Erythroblast (primary cell): Measurements from ENCODE around the gene BPGM.

Source experiments
- DNase-seq, 2 experiments: peaks; one replicate each; lab custom pipeline; 2025; lab: John Stamatoyannopoulos, UW
- GATA1 ChIP-seq: IDR thresholded peaks from 2 replicates; pipeline ENCODE4 v1.6.1; 2011; ENCODE audit warnings: low read depth, mild to moderate bottlenecking, control low read depth, low read length, moderate library complexity
- POLR2A ChIP-seq: IDR thresholded peaks from 2 replicates; pipeline ENCODE4 v1.6.1; 2011; ENCODE audit warnings: mild to moderate bottlenecking, low read length

The BPGM gene

GRCh38 chr7:134690016-134690415, 43.4 kb downstream of the BPGM start:
- peak in 1 of 2 experiments; percentile 12 for DNase-seq
- TF ChIP-seq POLR2A (no peak), GATA1 (no peak)

- no peak for DNase-seq
- TF ChIP-seq POLR2A (no peak), GATA1 (no peak)
These were observed 44.2 kb downstream of the BPGM start for GRCh38 chr7:134690614-134691504.

GRCh38 chr7:134691546-134692343, 45.1 kb downstream of the BPGM start:
- no peak for TF ChIP-seq GATA1
- no peak for TF ChIP-seq POLR2A
- no peak for DNase-seq

GRCh38 chr7:134692344-134692705, 45.7 kb downstream of the BPGM start:
- DNase-seq, result no peak
- no peak for TF ChIP-seq POLR2A
- no peak for TF ChIP-seq GATA1

- TF ChIP-seq GATA1 (no peak), POLR2A (no peak)
- no peak for DNase-seq
These were observed 46.6 kb downstream of the BPGM start for GRCh38 chr7:134693256-134693655.

- TF ChIP-seq GATA1 (no peak), POLR2A (no peak)
- peak in 1 of 2 experiments; percentile 18 for DNase-seq
These were observed 47.6 kb downstream of the BPGM start for GRCh38 chr7:134694299-134694698.

GRCh38 chr7:134694767-134695166, 48.1 kb downstream of the BPGM start:
- TF ChIP-seq POLR2A, result no peak
- TF ChIP-seq GATA1, result no peak
- no peak for DNase-seq

GRCh38 chr7:134695321-134695860, 48.7 kb downstream of the BPGM start:
- no peak for DNase-seq
- TF ChIP-seq GATA1, result no peak
- no peak for TF ChIP-seq POLR2A

GRCh38 chr7:134696261-134696660, 49.6 kb downstream of the BPGM start:
- TF ChIP-seq GATA1 (no peak), POLR2A (no peak)
- no peak for DNase-seq

- TF ChIP-seq POLR2A (no peak), GATA1 (no peak)
- DNase-seq, result no peak
These were observed 50.7 kb downstream of the BPGM start for GRCh38 chr7:134697205-134697886.

- TF ChIP-seq POLR2A, result no peak
- TF ChIP-seq GATA1, result no peak
- no peak for DNase-seq
These were observed 51.8 kb downstream of the BPGM start for GRCh38 chr7:134698481-134698880.

- no peak for DNase-seq
- TF ChIP-seq GATA1 (no peak), POLR2A (no peak)
These were observed 52.6 kb downstream of the BPGM start for GRCh38 chr7:134699021-134699818.

- DNase-seq, result no peak
These were observed 53.2 kb downstream of the BPGM start for GRCh38 chr7:134699899-134700298.

More at GRCh38 chr7:134699899-134700298, 53.2 kb downstream of the BPGM start:
- TF ChIP-seq POLR2A (no peak), GATA1 (no peak)
